Stimulated activated naive B cell treated with anti-CD40 and anti-IgM and Interleukin-4, amounts not matched to agents 10 μg/mL and 1 μg/mL and 100 μg/mL, for 72 hours (primary cell): Measurements from ENCODE around the gene GALNT5.
"Not testable (repeated sequence)": the region's sequence is repeated elsewhere in the genome, so short reads cannot be mapped to it uniquely, and the experiment has no call there.

Source experiments
- ATAC-seq, 2 donors: fragments of 150-1000 bp; cut with Tn5 transposase; replicated peaks; 2 replicates each; pipeline ENCODE4 v1.10.0; 2021; ENCODE audit warnings: moderate library complexity in 1 of 2
- DNase-seq: peaks from one replicate; pipeline ENCODE4 v3.0.0; 2021
- H3K27ac Mint-ChIP-seq: one replicate; pipeline ENCODE4 v1.8.0; 2022; ENCODE audit warnings: mild to moderate bottlenecking, mixed read lengths
- H3K27me3 Mint-ChIP-seq, 2 donors: one replicate each; pipeline ENCODE4 v1.8.0; 2022; ENCODE audit warnings: mixed read lengths in 2 of 2
- H3K36me3 Mint-ChIP-seq, 2 donors: one replicate each; pipeline ENCODE4 v1.8.0; 2022; ENCODE audit warnings: mixed read lengths in 2 of 2, mild to moderate bottlenecking in 1 of 2
- H3K4me1 Mint-ChIP-seq, 2 donors: one replicate each; pipeline ENCODE4 v1.8.0; 2022; ENCODE audit warnings: mixed read lengths in 2 of 2, mild to moderate bottlenecking in 1 of 2
- H3K4me3 Mint-ChIP-seq, 2 donors: one replicate each; pipeline ENCODE4 v1.8.0; 2022; ENCODE audit warnings: mild to moderate bottlenecking in 2 of 2, mixed read lengths in 2 of 2, moderate library complexity in 1 of 2
- H3K9me3 Mint-ChIP-seq, 2 donors: one replicate each; pipeline ENCODE4 v1.8.0; 2022; ENCODE audit warnings: mixed read lengths in 2 of 2, mild to moderate bottlenecking in 1 of 2

Gene GALNT5

DNA sequence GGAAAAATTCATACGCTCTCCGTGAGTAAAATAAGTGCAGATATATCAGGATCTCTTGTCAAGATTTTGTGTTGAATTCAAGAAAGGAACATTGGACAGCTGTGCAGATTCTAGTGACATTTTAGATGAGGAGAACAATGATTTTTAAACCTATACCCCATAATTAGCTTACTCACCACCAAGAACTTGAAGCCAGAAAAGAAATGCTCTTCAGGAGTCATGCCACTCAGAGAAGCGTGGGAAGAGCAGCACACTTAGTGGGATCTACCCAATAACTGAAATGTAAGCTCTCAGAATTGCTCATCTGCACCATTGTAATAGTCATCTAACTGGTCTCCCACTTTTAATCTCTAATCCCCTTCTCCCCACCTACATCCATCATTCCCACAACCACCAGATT is 77.3 kb downstream of the GALNT5 start:
- Mint-ChIP-seq H3K27me3 (no peaks in the 10 kb centered on the region), H3K36me3 (peaks cover 0 to 3% of the 10 kb centered on the region in 2 donors), H3K27ac (no peak overlapping the region), H3K4me3 (no peak overlapping the region), H3K9me3 (no peaks in the 10 kb centered on the region), H3K4me1 (peaks cover 5 to 6% of the 10 kb centered on the region in 2 donors)
- DNase-seq (no peak), ATAC-seq (no peak)

DNA sequence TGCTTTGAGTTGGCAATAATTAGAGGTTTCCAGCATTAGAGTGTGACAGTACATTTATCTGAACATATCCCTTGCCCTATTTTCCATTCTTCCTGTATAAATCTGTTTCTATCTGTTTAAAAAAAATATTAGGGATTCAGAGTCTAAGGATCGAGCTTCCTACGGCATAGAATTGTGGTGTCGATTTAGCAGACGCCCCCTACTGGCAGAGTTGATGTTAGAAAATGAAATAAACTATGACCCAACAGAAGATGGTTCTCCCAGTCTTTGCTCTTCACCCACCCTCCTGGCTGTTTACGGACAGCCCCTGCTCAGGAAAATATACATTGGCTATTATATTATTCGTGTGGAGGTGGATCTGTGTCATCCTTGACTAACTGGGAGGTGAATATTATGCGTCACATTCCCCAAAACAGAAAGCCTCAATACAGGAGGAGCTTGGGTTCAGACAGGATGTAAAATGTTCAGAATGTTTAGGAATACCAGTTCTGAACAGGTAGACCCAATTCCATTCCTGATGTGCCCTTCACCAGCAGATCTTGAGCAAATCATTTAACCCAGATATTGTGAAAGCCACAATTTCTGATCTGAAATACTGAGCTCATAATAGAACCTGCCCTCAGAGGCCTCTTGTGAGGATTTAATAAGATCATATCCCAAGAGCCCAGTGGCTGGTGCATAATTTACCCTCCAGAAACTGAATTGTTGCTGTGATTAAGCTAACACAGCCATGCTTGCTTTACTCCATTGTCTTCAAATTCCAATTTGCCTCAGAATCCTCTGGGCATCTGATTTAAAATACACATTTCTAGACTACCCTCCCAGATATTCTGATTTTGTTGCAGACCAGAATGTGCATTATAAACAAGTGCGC is 78.9 kb downstream of the GALNT5 start:
- Mint-ChIP-seq H3K27ac (no peak overlapping the region), H3K27me3 (no peaks in the 10 kb centered on the region), H3K4me1 (peaks cover 5 to 6% of the 10 kb centered on the region in 2 donors)

GRCh38 chr2:157337978-157338377 is 80.5 kb downstream of the GALNT5 start:
- Mint-ChIP-seq H3K36me3 (peaks cover 21 to 26% of the 10 kb centered on the region in 2 donors), H3K27ac (no peak overlapping the region), H3K27me3 (no peaks in the 10 kb centered on the region), H3K4me3 (no peak overlapping the region), H3K4me1 (peaks cover 5 to 6% of the 10 kb centered on the region in 2 donors), H3K9me3 (peaks cover 13 to 16% of the 10 kb centered on the region in 2 donors)
- ATAC-seq (no peak), DNase-seq (no peak)

More for the DNA sequence above, 78.9 kb downstream of the GALNT5 start:
- ATAC-seq (peak; percentile 50 to 57), DNase-seq (no peak)
- Mint-ChIP-seq H3K4me3 (peak overlapping the region in 1 of 2 donors; percentile 33), H3K36me3 (peaks cover 5 to 10% of the 10 kb centered on the region in 2 donors), H3K9me3 (peaks cover 2% of the 10 kb centered on the region in 2 donors)

DNA sequence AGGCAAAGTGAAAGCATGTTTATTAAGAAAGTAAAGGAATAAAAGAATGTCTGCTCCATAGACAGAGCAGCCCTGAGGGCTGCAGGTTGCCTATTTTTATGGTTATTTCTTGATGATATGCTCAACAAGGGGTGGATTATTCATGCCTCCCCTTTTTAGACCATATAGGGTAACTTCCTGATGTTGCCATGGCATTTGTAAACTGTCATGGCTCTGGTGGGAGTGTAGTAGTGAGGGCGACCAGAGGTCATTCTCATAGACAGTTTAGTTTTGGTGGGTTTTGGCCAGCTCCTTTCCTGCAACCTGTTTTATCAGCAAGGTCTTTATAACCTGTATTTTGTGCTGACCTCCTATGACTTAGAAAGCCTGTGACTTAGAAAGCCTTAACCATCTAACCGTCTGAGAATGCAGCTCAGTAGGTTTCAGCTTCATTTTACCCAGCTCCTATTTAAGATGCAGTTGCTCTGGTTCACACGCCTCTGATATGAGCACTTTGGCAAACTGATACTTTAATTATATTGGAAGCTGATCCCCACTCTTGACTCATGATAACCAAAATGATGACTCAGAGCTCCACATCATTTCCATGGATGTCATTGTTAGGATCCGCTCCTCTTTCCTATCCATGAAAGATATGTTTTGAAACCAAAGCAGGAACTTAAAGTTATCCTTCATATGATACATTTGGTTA is 82.6 kb downstream of the GALNT5 start:
- peaks cover 39 to 43% of the 10 kb centered on the region in 2 donors for H3K36me3 Mint-ChIP-seq
- ATAC-seq: no peak
- H3K4me1 Mint-ChIP-seq: peaks cover 5 to 6% of the 10 kb centered on the region in 2 donors
- H3K4me3 Mint-ChIP-seq: no peak overlapping the region
- H3K9me3 Mint-ChIP-seq: peaks cover 29 to 33% of the 10 kb centered on the region in 2 donors
- H3K27me3 Mint-ChIP-seq: no peaks in the 10 kb centered on the region
- DNase-seq: no peak
- H3K27ac Mint-ChIP-seq: no peak overlapping the region

GRCh38 chr2:157341381-157341780 is 83.9 kb downstream of the GALNT5 start:
- H3K4me3 Mint-ChIP-seq, H3K27ac Mint-ChIP-seq, H3K27me3 Mint-ChIP-seq, ATAC-seq, H3K4me1 Mint-ChIP-seq, DNase-seq: not testable (repeated sequence)
- peaks cover 42 to 47% of the 10 kb centered on the region in 2 donors for H3K36me3 Mint-ChIP-seq
- H3K9me3 Mint-ChIP-seq: peaks cover 32 to 35% of the 10 kb centered on the region in 2 donors

GRCh38 chr2:157345647-157346389 is 88.3 kb downstream of the GALNT5 start:
- peaks cover 42 to 45% of the 10 kb centered on the region in 2 donors for H3K36me3 Mint-ChIP-seq
- ATAC-seq (no peak), DNase-seq (no peak)
- no peaks in the 10 kb centered on the region for H3K27me3 Mint-ChIP-seq
- peaks cover 0 to 6% of the 10 kb centered on the region in 2 donors for H3K4me1 Mint-ChIP-seq
- no peak overlapping the region for H3K27ac Mint-ChIP-seq
- H3K9me3 Mint-ChIP-seq: peaks cover 32 to 35% of the 10 kb centered on the region in 2 donors
- H3K4me3 Mint-ChIP-seq: no peak overlapping the region

GRCh38 chr2:157348291-157348921 is 90.9 kb downstream of the GALNT5 start:
- H3K4me3 Mint-ChIP-seq: no peak overlapping the region
- no peak for ATAC-seq

DNA sequence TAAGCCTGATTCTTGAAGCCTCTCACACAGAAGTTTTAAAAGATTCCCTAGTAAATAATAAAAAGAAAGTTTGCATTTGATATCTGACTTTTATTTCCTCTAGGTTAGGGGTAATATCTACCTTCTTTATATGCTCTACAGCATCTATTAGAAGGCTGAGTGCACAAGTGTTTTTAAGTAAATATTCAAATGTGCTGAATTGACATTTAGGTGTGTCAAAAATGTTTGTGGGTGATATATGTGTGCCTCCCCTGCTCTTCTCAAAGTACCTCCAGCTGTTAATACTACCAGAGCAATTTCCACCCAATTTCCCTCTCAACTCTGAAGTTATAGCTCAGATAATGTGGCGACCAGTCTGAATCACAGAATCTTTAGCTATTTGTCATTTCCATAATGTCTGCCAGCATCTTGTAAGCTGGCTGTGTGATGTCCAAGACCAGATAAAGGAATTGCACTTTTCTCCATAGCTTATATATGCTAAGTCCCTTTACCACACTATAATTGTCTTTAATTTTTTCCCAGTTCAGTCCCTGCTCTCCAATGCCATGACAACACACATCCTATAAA is 92.5 kb downstream of the GALNT5 start:
- DNase-seq: no peak
- Mint-ChIP-seq H3K4me1 (peaks cover 6 to 14% of the 10 kb centered on the region in 2 donors), H3K27ac (no peak overlapping the region), H3K27me3 (no peaks in the 10 kb centered on the region), H3K36me3 (peaks cover 10 to 11% of the 10 kb centered on the region in 2 donors), H3K4me3 (no peak overlapping the region), H3K9me3 (peaks cover 4 to 6% of the 10 kb centered on the region in 2 donors)
- no peak for ATAC-seq

More at GRCh38 chr2:157348291-157348921, 90.9 kb downstream of the GALNT5 start:
- Mint-ChIP-seq H3K27ac (no peak overlapping the region), H3K9me3 (peaks cover 18% of the 10 kb centered on the region in 2 donors), H3K36me3 (peaks cover 18 to 19% of the 10 kb centered on the region in 2 donors), H3K27me3 (no peaks in the 10 kb centered on the region), H3K4me1 (peaks cover 0 to 6% of the 10 kb centered on the region in 2 donors)
- DNase-seq: no peak

DNA sequence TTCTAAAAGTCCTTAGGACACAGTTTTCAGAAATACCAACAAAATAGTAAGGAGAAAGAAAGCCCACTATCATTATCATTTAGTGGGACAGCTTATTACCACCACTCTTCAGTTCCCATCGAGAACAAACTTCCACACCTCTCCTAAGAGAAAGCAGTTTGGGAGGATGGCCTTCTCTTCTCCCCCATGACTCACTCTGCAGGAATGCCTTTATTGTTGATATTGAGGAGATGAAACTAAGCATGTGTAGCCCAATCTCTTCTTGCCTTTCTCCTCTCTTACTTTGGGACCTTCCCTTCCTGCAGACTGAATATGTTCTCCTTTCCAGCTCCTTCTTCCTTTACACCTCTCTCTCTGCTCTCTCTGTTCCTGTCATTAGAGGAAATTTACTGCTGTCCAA is 98.1 kb downstream of the GALNT5 start:
- H3K36me3 Mint-ChIP-seq: peaks cover 6 to 14% of the 10 kb centered on the region in 2 donors
- DNase-seq (no peak), ATAC-seq (no peak)
- no peaks in the 10 kb centered on the region for H3K27me3 Mint-ChIP-seq
- no peak overlapping the region for H3K27ac Mint-ChIP-seq
- H3K4me3 Mint-ChIP-seq: no peak overlapping the region
- peaks cover 13 to 35% of the 10 kb centered on the region in 2 donors for H3K4me1 Mint-ChIP-seq
- peaks cover 3% of the 10 kb centered on the region in 2 donors for H3K9me3 Mint-ChIP-seq

- no peak for DNase-seq
- Mint-ChIP-seq H3K4me1 (peaks cover 17 to 52% of the 10 kb centered on the region in 2 donors), H3K9me3 (peaks cover 12 to 20% of the 10 kb centered on the region in 2 donors), H3K27ac (no peak overlapping the region), H3K27me3 (no peaks in the 10 kb centered on the region), H3K4me3 (no peak overlapping the region), H3K36me3 (peaks cover 18 to 34% of the 10 kb centered on the region in 2 donors)
- no peak for ATAC-seq
Observed at GRCh38 chr2:157359628-157360027, 102.1 kb downstream of the GALNT5 start.

DNA sequence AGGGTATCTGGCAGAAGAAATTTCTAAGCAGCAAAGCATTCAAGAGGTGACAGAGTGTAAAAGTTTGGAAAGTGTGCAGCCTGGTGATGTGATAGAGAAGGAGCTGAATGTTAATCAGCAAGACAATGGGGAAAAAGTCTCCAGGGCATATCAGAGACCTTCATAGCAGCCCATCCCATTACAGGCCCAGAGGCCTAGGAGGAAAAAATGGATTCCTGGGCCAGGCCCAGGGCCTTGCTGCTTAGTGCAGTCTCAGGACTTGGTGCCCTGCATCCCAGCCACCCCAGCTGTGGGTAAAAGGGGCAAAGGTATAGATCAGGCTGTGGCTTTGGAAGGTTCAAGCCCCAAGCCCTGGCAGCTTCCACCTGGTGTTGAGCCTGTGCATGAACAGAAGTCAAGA is 104.0 kb downstream of the GALNT5 start:
- peaks cover 21 to 53% of the 10 kb centered on the region in 2 donors for H3K4me1 Mint-ChIP-seq
- ATAC-seq (no peak), DNase-seq (no peak)
- no peak overlapping the region for H3K27ac Mint-ChIP-seq
- H3K4me3 Mint-ChIP-seq: no peak overlapping the region
- H3K27me3 Mint-ChIP-seq: no peaks in the 10 kb centered on the region
- peaks cover 18 to 36% of the 10 kb centered on the region in 2 donors for H3K36me3 Mint-ChIP-seq
- H3K9me3 Mint-ChIP-seq: peaks cover 12 to 20% of the 10 kb centered on the region in 2 donors

GRCh38 chr2:157362627-157363026 is 105.1 kb downstream of the GALNT5 start:
- Mint-ChIP-seq H3K27me3 (no peaks in the 10 kb centered on the region), H3K4me3 (peak overlapping the region in 1 of 2 donors; percentile 37), H3K36me3 (peaks cover 18 to 37% of the 10 kb centered on the region in 2 donors), H3K4me1 (peaks cover 21 to 46% of the 10 kb centered on the region in 2 donors), H3K9me3 (peaks cover 12 to 20% of the 10 kb centered on the region in 2 donors), H3K27ac (peak overlapping the region; percentile 59)
- no peak for ATAC-seq
- DNase-seq: no peak

GRCh38 chr2:157363612-157364101 is 106.2 kb downstream of the GALNT5 start:
- DNase-seq: no peak
- H3K27ac Mint-ChIP-seq: peak overlapping the region; percentile 68
- H3K27me3 Mint-ChIP-seq: no peaks in the 10 kb centered on the region
- H3K4me3 Mint-ChIP-seq: peak overlapping the region; percentile 18 to 57
- peaks cover 12 to 20% of the 10 kb centered on the region in 2 donors for H3K9me3 Mint-ChIP-seq
- peaks cover 18 to 41% of the 10 kb centered on the region in 2 donors for H3K36me3 Mint-ChIP-seq
- H3K4me1 Mint-ChIP-seq: peaks cover 21 to 40% of the 10 kb centered on the region in 2 donors
- ATAC-seq: peak; percentile 75 to 76
